CD1c-positive myeloid dendritic cell (primary cell): ENCODE data around the gene SUSD6.
A peak's percentile ranks its signal among the peaks of the same experiment; 100 is the strongest.

Source experiments
- DNase-seq: peaks from one replicate; pipeline ENCODE4 v3.0.0-alpha.2; 2016; ENCODE audit errors: extremely low spot score

The SUSD6 gene

GRCh38 chr14:69673578-69674305 lies 62.3 kb downstream of the SUSD6 start:
- DNase-seq: no peak

GRCh38 chr14:69674546-69675244 lies 63.3 kb downstream of the SUSD6 start:
- no peak for DNase-seq

GRCh38 chr14:69675245-69675583 lies 63.8 kb downstream of the SUSD6 start:
- no peak for DNase-seq

- no peak for DNase-seq
These were observed 64.6 kb downstream of the SUSD6 start for GRCh38 chr14:69675877-69676416.

- DNase-seq: no peak
These were observed 65.3 kb downstream of the SUSD6 start for GRCh38 chr14:69676723-69677122.

- DNase-seq: no peak
These were observed 68.9 kb downstream of the SUSD6 start for GRCh38 chr14:69680297-69680696.

GRCh38 chr14:69682136-69682535 lies 70.7 kb downstream of the SUSD6 start:
- DNase-seq: no peak

- no peak for DNase-seq
These were observed 71.3 kb downstream of the SUSD6 start for GRCh38 chr14:69682621-69683263.

GRCh38 chr14:69683971-69684370 lies 72.6 kb downstream of the SUSD6 start:
- DNase-seq: no peak

- DNase-seq: peak; percentile 55
These were observed 73.2 kb downstream of the SUSD6 start for GRCh38 chr14:69684461-69685217.

- no peak for DNase-seq
These were observed 73.8 kb downstream of the SUSD6 start for GRCh38 chr14:69685218-69685616.

- DNase-seq: no peak
These were observed 74.3 kb downstream of the SUSD6 start for GRCh38 chr14:69685716-69686115.

GRCh38 chr14:69687606-69688298 lies 76.4 kb downstream of the SUSD6 start:
- no peak for DNase-seq

GRCh38 chr14:69688299-69688649 lies 76.9 kb downstream of the SUSD6 start:
- DNase-seq: no peak

GRCh38 chr14:69690042-69690441 lies 78.6 kb downstream of the SUSD6 start:
- DNase-seq: no peak

GRCh38 chr14:69692594-69692993 lies 81.2 kb downstream of the SUSD6 start:
- no peak for DNase-seq

GRCh38 chr14:69693145-69693544 lies 81.7 kb downstream of the SUSD6 start:
- peak; percentile 76 for DNase-seq

- DNase-seq: peak; percentile 43
These were observed 82.7 kb downstream of the SUSD6 start for GRCh38 chr14:69693801-69694729.

GRCh38 chr14:69694730-69695281 lies 83.4 kb downstream of the SUSD6 start:
- peak; percentile 89 for DNase-seq
